Activated CD8-positive, alpha-beta T cell treated with anti-CD3 and anti-CD28 coated beads for 36 hours (primary cell): ENCODE results near the gene RDH13. TPM values are rescaled to one million over a fixed set of nuclear protein-coding genes. Genes with fewer than 3 reads are reported as not detected.
"Not testable (repeated sequence)": the region's sequence is repeated elsewhere in the genome, so short reads cannot be mapped to it uniquely, and the experiment has no call there.

Experiments
- ATAC-seq: fragments of 200-7000 bp; cut with Tn5 transposase; one replicate; pipeline ENCODE4 v1.10.0; 2021; ENCODE audit warnings: mild to moderate bottlenecking, moderate library complexity
- CTCF ChIA-PET: fragments of 350-600 bp; sonication (Branson Sonifier 250); formaldehyde crosslinking; loops from one replicate; lab custom pipeline; 2021; ENCODE audit warnings: antibody characterized with exemption; lab: Charles Lee
- POLR2A ChIA-PET: fragments of 350-600 bp; sonication (Branson Sonifier 250); formaldehyde crosslinking; loops from one replicate; lab custom pipeline; 2021; ENCODE audit warnings: antibody characterized with exemption; lab: Charles Lee
- DNase-seq: peaks from one replicate; pipeline ENCODE4 v3.0.0-alpha.2; 2020
- H3K27ac Mint-ChIP-seq: one replicate; pipeline ENCODE4 v1.8.0; 2021; ENCODE audit warnings: mild to moderate bottlenecking, mixed read lengths
- H3K27me3 Mint-ChIP-seq: one replicate; pipeline ENCODE4 v1.8.0; 2021; ENCODE audit warnings: mixed read lengths
- H3K36me3 Mint-ChIP-seq: one replicate; pipeline ENCODE4 v1.8.0; 2021; ENCODE audit warnings: low read depth, mixed read lengths
- H3K4me1 Mint-ChIP-seq: one replicate; pipeline ENCODE4 v1.8.0; 2021; ENCODE audit warnings: low read depth, mixed read lengths
- H3K4me3 Mint-ChIP-seq: one replicate; pipeline ENCODE4 v1.8.0; 2021; ENCODE audit warnings: mild to moderate bottlenecking, moderate library complexity, mixed read lengths
- H3K9me3 Mint-ChIP-seq: one replicate; pipeline ENCODE4 v1.8.0; 2021; ENCODE audit warnings: mixed read lengths
- CTCF ChIP-seq: fragments of 200-600 bp; IDR thresholded peaks from one replicate; pipeline ENCODE4 v1.8.0; 2022; ENCODE audit warnings: antibody characterized with exemption, mild to moderate bottlenecking
- intact Hi-C: fragments of 100-400 bp; cut with micrococcal nuclease; formaldehyde crosslinking; loops from one replicate; pipeline ENCODE4 v1.10.0; 2022
- total RNA-seq, 2 experiments: library from RNA; stranded (reverse); gene quantifications; one replicate each; pipeline ENCODE4 v1.2.3, GENCODE V29; 2021

RDH13 gene
- total RNA-seq, 2 experiments from 2014 or later, result 17.3 to 18.2 TPM

GRCh38 chr19:55063492-55063843 is 520 bp upstream of the RDH13 start:
- H3K36me3 Mint-ChIP-seq, result peaks cover 16% of the 10 kb centered on the region
- ATAC-seq, result no peak
- POLR2A ChIA-PET, result interaction anchor here (1.7 to 2.3 kb wide), 2 partner anchors 16 kb away, joined by 7 to 13 read pairs; no protein-coding TSS in a partner anchor
- TF ChIP-seq CTCF, result no peak
- CTCF ChIA-PET, result interaction anchor here (1.1 to 2.1 kb wide), 3 partner anchors 20 to 98 kb away, joined by 3 to 5 read pairs (median 4); no protein-coding TSS in a partner anchor
- H3K4me1 Mint-ChIP-seq, result peaks cover 9% of the 10 kb centered on the region
- peak overlapping the region; percentile 86 for H3K4me3 Mint-ChIP-seq
- H3K27ac Mint-ChIP-seq, result no peak overlapping the region
- no peak for DNase-seq
- intact Hi-C loops, result no loop called here
- peaks cover 21% of the 10 kb centered on the region for H3K27me3 Mint-ChIP-seq
- H3K9me3 Mint-ChIP-seq, result no peaks in the 10 kb centered on the region

GRCh38 chr19:55060287-55060686 is 2.7 kb downstream of the RDH13 start:
- H3K9me3 Mint-ChIP-seq, H3K27ac Mint-ChIP-seq, H3K27me3 Mint-ChIP-seq, CTCF ChIA-PET, DNase-seq, H3K4me1 Mint-ChIP-seq, ATAC-seq, H3K4me3 Mint-ChIP-seq, intact Hi-C loops: not testable (repeated sequence)
- peaks cover 35% of the 10 kb centered on the region for H3K36me3 Mint-ChIP-seq
- POLR2A ChIA-PET, result interaction anchor here (1.0 kb wide), 1 partner anchor 32 kb away, joined by 3 read pairs; no protein-coding TSS in a partner anchor

- H3K27ac Mint-ChIP-seq, result no peak overlapping the region
- ATAC-seq (no peak), DNase-seq (no peak)
- ChIA-PET POLR2A (no interaction called here), CTCF (no interaction called here)
- H3K9me3 Mint-ChIP-seq, result no peaks in the 10 kb centered on the region
- no peaks in the 10 kb centered on the region for H3K27me3 Mint-ChIP-seq
- H3K36me3 Mint-ChIP-seq, result peaks cover 37% of the 10 kb centered on the region
- H3K4me1 Mint-ChIP-seq, result peaks cover 9% of the 10 kb centered on the region
- intact Hi-C loops, result no loop called here
- H3K4me3 Mint-ChIP-seq, result no peak overlapping the region
- TF ChIP-seq CTCF, result no peak
These were observed 4.0 kb downstream of the RDH13 start for GRCh38 chr19:55058781-55059610.

- ChIA-PET CTCF (no interaction called here), POLR2A (no interaction called here)
- ATAC-seq (no peak), DNase-seq (no peak)
- no peak for TF ChIP-seq CTCF
- H3K4me1 Mint-ChIP-seq, result peaks cover 7% of the 10 kb centered on the region
- no peaks in the 10 kb centered on the region for H3K27me3 Mint-ChIP-seq
- peaks cover 42% of the 10 kb centered on the region for H3K36me3 Mint-ChIP-seq
- no peaks in the 10 kb centered on the region for H3K9me3 Mint-ChIP-seq
- intact Hi-C loops, result no loop called here
- no peak overlapping the region for H3K27ac Mint-ChIP-seq
- no peak overlapping the region for H3K4me3 Mint-ChIP-seq
These were observed 6.1 kb downstream of the RDH13 start for GRCh38 chr19:55056827-55057226.

GRCh38 chr19:55053735-55054134 is 9.2 kb downstream of the RDH13 start:
- H3K4me3 Mint-ChIP-seq, result no peak overlapping the region
- peaks cover 43% of the 10 kb centered on the region for H3K36me3 Mint-ChIP-seq
- CTCF ChIA-PET, result no interaction called here
- H3K27ac Mint-ChIP-seq, result no peak overlapping the region
- ATAC-seq (no peak), DNase-seq (no peak)
- intact Hi-C loops, result no loop called here
- H3K27me3 Mint-ChIP-seq, result no peaks in the 10 kb centered on the region
- POLR2A ChIA-PET, result no interaction called here
- no peak for TF ChIP-seq CTCF
- no peaks in the 10 kb centered on the region for H3K9me3 Mint-ChIP-seq
- H3K4me1 Mint-ChIP-seq, result no peaks in the 10 kb centered on the region
